NCI-H524 (cell line): ENCODE results near the gene RALGAPA1.
"Not testable (repeated sequence)": the region's sequence is repeated elsewhere in the genome, so short reads cannot be mapped to it uniquely, and the experiment has no call there.

Experiments
- DNase-seq, 2 experiments: peaks; one replicate each; lab custom pipeline; 2025; lab: John Stamatoyannopoulos, UW

RALGAPA1 gene

GRCh38 chr14:35626947-35627346, 182.1 kb downstream of the RALGAPA1 start:
- not testable (repeated sequence) for DNase-seq

DNA sequence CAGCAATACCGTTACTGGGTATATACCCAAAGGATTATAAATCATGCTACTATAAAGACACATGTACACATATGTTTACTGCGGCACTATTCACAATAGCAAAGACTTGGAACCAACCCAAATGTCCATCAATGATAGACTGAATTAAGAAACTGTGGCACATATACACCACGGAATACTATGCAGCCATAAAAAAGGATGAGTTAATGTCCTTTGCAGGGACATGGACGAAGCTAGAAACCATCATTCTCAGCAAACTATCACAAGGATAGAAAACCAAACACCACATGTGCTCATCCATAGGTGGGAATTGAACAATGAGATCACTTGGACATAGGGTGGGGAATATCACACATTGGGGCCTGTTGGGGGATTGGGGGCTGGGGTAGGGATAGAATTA, 187.1 kb downstream of the RALGAPA1 start:
- DNase-seq, result not testable (repeated sequence)

DNA sequence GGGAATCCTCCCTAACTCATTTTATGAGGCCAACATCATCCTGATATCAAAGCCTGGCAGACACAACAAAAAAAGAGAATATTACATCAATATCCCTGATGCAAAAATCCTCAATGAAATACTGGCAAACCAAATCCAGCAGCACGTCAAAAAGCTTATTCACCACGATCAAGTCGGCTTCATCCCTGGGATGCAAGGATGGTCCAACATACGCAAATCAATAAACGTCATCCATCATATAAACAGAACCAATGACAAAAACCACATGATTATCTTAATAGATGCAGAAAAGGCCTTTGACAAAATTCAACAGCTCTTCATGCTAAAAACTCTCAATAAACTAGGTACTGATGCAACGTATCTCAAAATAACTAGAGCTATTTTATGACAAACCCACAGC, 189.1 kb downstream of the RALGAPA1 start:
- DNase-seq, result not testable (repeated sequence)

DNA sequence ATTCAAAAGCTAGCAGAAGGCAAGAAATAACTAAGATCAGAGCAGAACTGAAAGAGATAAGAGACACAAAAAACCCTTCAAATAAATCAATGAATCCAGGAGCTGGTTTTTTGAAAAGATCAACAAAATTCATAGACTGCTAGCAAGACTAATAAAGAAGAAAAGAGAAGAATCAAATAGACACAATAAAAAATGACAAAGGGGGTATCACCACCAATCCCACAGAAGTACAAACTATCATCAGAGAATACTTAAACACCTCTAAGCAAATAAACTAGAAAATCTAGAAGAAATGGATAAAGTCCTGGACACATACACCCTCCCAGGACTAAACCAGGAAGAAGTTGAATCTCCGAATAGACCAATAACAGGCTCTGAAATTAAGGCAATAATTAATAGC, 189.6 kb downstream of the RALGAPA1 start:
- not testable (repeated sequence) for DNase-seq

DNA sequence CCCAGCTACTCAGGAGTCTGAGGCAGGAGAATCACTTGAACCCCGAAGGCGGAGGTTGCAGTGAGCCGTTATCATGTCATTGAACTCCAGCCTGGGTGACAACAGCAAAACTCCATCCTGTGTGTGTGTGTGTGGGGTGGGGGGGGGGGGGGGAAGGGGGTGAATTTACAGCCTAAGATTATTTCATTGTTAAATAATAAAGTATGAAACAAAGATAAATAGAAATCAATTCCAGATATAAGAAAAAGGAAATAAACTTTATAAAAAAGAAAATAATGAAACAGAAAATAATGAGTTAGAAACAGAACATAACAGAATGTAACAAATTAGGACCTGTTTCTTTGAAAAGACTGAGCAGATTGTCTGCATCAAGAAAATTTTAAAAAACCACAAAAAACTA, 191.6 kb downstream of the RALGAPA1 start:
- no peak for DNase-seq

GRCh38 chr14:35607380-35607779, 201.7 kb downstream of the RALGAPA1 start:
- DNase-seq, result no peak

- DNase-seq, result no peak
Measured at GRCh38 chr14:35600253-35600652, 208.8 kb downstream of the RALGAPA1 start.

DNA sequence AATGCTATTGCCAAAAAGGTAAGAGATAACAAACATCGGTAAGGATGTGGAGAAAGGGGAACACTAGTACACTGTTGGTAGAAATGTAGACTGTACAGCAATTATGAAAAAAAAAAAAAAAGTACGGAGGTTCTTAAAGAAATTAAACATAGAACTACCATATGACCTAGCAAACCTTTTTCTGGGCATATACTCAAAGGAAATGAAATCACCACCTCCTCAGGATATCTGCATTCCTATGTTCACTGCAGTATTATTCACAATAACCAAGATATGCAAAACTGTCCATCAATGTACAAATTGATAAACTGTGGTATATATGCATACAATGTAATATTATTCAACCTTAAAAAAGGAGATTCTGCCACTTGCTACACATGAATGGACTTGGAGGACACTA, 214.5 kb downstream of the RALGAPA1 start:
- no peak for DNase-seq

DNA sequence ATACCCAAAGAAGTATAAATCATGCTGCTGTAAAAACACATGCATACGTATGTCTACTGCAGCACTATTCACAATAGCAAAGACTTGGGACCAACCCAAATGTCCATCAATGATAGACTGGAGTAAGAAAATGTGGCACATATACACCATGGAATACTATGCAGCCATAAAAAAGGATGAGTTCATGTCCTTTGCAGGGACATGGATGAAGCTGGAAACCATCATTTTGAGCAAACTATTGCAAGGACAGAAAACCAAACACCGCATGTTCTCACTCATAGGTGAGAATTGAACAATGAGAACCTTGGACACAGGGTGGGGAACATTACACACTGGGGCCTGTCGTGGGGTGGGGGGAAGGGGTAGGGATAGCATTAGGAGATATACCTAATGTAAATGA, 221.7 kb downstream of the RALGAPA1 start:
- not testable (repeated sequence) for DNase-seq

DNA sequence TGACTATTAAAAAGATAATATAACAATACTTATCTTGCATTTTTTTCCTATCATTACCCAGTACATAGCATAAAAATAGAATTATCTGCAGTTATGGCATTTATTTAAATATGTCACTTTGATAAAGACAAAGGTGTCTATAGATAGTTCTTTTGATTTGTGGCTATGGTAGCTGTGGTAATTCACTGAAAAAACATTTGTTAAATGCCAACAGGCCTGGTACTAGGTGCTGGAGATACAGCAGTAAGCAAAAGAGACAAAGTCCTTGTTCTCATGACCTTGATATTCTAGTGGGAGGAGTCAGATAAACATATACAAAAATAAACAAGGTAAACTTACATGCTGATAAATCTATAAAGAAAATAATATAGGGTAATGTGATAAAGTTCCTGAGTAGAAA, 230.5 kb downstream of the RALGAPA1 start:
- no peak for DNase-seq

GRCh38 chr14:35578135-35578534, 231.0 kb downstream of the RALGAPA1 start:
- no peak for DNase-seq

- peak; percentile 69 to 94 for DNase-seq
Measured at GRCh38 chr14:35576856-35577255, 232.2 kb downstream of the RALGAPA1 start.

DNA sequence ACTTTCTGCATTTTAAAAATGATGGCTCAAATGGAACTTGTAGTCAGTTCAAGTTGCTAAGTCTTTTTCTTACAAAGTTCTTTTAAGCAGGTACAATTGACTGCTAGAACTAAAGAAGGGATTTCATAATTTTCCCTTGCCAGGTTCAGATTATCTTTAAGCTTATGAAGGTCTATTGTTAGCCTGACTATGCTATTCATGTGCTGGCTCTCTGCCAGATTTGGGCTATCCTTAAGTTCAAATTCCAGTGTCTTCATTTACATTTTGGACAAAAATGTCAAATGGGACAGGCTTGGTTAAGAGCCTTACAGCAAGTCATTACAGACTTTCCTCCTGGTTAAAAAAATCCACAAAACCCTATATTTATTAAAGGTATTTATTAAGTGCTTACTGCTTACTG, 232.8 kb downstream of the RALGAPA1 start:
- peak; percentile 31 to 71 for DNase-seq

GRCh38 chr14:35573911-35574310, 235.2 kb downstream of the RALGAPA1 start:
- no peak for DNase-seq

DNA sequence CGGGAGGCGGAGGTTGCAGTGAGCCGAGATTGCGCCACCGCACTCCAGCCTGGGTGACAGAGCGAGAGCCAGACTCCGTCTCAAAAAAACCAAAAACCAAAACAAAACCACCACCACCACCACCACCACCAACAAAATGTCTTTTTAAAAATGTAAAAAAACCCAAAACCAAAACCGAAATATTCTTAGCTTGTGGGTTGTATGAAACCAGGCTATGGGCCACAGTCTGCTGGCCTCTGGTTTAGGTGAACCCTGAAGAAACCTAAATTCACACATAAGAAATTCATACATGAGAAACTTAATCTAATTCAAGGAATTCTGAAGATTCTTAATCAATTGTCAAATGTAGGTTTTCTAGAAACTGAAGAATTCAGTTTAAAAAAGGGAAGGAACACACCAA, 237.5 kb downstream of the RALGAPA1 start:
- no peak for DNase-seq

DNA sequence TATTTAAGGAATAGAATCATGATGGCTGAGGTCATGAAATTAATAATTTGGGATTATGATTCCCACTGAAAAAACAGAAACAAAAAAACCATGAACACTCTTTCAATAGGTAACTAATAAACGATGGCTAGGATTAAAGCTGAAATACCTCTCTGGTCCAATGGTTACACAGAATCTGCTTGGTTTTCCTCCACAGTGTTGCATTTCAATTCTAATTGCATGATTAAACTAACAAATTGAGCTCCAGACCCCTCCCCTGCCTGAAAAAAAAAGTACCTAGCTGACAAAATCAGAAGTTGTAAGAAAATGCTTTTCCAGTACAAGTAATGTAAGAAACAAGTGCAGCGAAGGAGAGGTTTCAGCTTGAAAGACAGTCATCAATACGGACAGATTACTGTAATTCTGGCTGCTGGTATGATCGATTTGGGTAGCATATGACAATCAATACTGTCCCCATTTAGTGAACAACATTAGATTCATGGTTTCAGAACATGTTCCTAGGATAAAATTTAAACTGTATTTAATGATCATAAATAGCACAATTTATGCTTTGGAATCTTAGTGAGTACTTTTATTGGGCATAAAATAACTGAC, 243.1 kb downstream of the RALGAPA1 start:
- no peak for DNase-seq

- DNase-seq, result peak; percentile 81 to 95
Measured at GRCh38 chr14:35558680-35559079, 250.4 kb downstream of the RALGAPA1 start.

- DNase-seq, result no peak
Measured at GRCh38 chr14:35557221-35557747, 251.8 kb downstream of the RALGAPA1 start.

DNA sequence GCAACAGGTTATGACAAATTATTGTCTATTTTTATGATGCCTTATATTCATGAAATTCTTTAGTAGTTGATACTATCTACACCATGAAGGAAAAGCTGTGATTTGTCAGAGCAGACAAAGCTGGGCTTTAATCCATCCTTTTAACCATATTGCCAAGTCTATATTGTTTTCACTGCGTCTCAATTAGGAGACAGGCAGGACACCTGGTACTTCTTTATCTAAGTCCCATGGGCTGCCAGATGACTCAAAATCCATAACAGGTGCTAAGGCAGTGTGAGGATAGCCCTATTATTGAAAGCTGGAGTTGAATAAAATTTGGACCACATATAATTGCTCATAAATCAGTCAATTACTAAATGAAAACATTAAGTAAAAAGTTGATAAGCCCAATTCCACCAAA, 252.5 kb downstream of the RALGAPA1 start:
- DNase-seq, result peak; percentile 94 to 99

DNA sequence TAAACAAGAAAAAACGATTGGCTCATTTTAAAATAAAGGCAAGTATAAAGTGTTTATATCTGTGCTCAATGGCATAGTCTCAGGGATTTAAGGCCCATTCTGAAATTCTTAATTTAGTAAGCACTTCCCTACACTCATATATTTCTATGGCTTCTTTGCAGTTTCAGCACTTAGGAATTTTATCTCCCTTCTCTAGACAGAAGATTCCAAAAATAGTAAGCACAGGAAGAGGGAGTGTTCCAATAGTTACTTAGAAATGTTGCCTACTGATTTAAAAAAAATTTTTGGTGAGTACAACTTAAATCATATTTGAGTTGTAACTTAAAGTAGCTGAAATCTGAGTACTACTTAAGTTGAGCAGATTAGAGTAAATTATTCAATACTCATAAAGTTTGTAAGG, 255.3 kb downstream of the RALGAPA1 start:
- no peak for DNase-seq

- DNase-seq, result no peak
Measured at GRCh38 chr14:35551081-35551480, 258.0 kb downstream of the RALGAPA1 start.

- no peak for DNase-seq
Measured at GRCh38 chr14:35549551-35549950, 259.5 kb downstream of the RALGAPA1 start.

GRCh38 chr14:35543006-35543405, 266.1 kb downstream of the RALGAPA1 start:
- no peak for DNase-seq

DNA sequence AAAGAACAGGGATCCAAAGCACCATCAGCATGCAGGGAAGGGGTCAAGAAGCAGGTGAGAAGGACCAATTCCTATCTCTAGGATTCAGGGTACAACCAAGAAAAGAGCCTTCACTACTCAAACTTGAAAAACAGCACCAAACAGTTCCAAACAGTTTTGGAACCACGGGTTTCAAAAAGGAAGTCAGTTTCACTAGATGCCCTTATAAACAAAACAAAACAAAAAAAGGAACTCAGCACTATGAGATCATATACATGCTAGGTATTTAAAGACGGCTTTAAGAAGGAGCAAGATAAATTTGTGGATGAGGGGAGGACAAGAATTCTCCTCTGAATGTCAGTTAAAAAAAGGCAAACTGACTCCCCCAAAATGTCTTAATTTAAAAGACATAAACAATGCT, 269.1 kb downstream of the RALGAPA1 start:
- DNase-seq, result no peak
